GM19099 (cell line): Measurements from ENCODE around the gene PGAP2.

Experiments used
- POLR2A ChIP-seq: IDR thresholded peaks from 3 replicates; pipeline ENCODE4 v1.6.1; 2011; ENCODE audit warnings: low read depth; ENCODE audit not compliant: insufficient read length; ENCODE audit errors: extremely low read depth

The PGAP2 gene

DNA sequence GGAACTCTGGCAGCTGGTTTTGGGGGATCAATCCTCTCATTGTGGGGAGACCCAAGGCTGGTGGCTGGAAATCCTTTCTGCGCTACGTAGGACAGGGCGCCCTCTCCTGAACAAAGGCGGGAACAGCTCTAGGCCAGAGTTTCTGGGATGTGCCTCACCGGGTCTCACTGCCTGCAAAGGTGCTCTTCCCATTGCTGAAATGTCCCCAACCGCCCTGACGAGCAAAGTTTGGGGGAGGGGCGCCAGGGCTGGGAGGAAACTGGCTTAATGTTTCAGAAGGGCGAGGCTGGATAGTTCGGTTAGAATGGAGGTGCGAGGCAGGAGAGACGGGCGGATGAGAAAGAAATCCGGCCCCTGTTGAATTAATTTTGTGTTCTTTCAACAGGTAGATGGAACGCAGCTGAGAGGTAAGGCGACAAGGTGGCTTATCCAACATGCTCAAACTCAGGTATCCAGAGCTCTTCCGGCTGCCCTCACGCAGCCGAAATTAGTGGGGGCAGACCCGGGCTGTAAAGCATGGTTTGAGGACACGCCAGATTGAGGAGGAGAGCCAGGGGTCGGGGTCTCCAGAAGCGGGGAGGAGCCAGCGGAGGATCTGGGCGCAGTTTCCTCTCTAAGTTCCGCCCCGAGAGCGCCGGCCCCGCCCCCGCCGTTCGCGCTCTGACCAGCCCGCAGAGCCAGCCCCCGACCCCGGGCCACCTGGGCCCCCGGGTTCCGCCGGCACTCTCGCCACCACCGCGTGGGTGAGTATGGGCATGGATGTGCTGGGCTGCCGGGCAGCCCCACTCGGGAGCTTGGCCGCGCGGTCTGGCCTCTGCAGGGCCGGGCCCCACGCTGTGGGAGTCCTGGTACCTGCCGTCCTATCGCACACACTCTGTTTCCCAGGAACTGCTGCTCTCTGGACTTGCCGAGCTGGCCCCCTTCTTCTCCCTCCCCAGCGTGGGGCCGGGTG, at the start of gene PGAP2:
Gene PGAP2 (plus strand): TSS at position 652 of the 952 bp plus-strand sequence. CDS start 2,700 bp downstream, outside the sequence.
- peak; percentile 26 for TF ChIP-seq POLR2A

DNA sequence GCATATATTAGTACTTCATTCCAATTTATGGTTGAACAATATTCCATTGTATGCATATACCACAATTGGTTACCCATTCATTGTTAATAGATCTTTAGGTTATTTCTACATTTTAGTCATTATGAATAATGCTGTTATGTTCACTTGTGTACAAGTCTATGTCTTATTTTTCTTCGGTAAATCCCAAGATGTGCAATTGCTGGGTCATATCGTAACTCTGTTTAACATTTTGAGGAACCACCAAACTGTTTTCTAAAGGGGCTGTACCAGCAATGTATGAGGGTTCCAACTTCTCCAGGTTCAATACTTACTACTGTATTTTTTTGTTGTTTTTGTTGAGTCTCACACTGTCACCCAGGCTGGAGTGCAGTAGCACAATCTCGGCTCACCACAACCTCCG, 44.1 kb upstream of the PGAP2 start:
- TF ChIP-seq POLR2A = no peak

DNA sequence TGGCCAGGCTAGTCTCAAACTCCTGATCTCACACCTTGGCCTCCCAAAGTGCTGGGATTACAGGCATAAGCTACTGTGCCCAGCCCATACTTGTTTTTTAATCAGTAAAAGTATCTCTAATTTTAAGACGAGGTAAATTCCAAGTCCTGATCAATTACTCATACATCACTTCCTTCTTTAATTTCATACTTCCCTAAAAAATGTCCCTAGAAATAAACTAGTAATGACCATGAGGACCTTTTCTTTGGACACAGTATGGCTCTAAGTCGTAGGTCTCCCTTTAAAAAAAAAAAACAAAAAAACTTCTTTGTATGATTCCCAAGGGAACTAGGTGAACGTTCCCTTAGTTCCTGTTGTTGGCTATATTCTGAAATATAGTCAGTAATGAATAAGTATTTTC, 40.8 kb upstream of the PGAP2 start:
- TF ChIP-seq POLR2A = no peak

DNA sequence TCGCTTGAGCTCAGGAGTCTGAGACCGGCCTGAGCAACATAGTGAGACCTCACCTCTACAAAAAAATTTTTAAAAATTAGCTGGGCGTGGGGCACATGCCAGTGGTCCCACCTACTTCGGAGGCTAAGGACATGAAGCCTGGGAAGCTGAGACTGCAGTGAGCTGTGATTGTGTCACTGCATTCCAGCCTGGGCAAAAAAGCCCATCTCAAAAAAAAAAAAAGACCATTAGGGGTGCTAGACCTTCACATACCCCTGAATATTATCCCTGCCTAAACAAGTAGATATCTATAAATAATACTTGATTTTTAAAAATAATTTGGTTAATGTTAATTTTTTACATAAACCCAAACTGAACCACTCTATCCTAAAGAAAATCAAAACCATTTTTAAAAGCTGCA, 35.2 kb upstream of the PGAP2 start:
- TF ChIP-seq POLR2A = no peak

DNA sequence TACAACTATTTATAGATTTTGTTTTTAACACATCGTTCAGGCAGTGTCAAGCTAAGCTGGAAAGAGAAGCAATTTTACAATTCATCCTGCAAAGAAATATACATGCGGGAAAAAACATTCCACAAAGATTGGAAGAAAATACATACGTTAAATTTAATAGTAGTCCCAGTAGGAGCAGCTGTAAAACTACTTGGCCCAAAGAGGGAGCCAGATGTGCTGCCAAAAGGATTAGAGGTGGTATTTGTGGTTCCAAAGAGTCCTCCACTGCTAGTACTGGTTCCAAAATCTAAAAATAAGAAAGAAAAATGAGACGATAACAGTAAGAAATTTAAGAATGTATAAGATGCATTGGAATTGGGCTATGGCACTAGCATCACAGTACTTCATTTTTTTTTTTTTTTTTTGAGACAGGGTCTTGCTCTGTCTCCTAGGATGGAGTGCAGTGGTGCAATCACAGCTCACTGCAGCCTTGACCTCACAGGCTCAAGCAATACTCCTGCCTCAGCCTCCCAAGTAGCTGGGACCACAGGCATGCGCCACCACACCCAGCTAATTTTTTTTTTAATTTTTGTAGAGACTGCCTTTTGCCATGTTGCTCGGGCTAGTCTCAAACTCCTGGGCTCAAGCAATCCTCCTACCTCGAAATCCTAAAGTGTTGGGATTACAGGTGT, 32.5 kb upstream of the PGAP2 start:
- TF ChIP-seq POLR2A = no peak

DNA sequence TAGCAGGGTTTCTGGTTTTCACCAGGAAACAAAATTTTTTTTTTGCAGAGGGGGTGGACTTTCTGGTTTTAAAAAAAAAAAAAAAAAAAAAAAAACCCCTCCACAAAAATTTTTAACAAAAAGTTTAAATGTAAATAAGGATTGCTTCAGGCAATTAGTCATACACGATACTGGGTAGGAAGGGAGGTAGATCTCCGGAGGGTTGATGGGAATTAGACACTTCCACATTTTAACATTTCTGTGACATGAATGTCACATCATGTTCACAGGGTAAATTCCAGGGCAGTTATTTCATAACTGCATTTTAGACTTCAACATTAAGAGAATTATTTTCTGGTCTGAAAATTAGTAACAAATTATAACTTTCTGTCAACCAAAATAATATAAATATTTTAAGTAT, 26.9 kb upstream of the PGAP2 start:
- TF ChIP-seq POLR2A = no peak

DNA sequence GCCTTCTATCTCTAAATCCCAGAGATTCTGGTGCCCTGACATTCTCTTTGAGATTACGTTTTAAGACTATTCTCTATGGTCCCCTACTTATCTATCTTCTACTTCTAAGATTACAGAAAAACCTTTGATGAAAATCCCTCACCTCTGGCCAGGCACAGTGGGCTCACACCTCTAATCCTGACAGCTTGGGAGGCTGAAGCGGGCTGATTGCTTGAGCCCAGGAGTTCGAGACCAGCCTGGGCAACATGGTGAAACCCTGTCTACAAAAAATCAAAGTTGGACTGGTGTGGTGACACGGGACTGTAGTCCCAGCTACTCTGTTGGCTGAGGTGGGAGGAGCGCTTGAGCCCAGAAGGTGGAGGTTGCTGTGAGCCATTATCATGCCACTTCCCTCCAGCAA, 25.4 kb upstream of the PGAP2 start:
- no peak for TF ChIP-seq POLR2A

DNA sequence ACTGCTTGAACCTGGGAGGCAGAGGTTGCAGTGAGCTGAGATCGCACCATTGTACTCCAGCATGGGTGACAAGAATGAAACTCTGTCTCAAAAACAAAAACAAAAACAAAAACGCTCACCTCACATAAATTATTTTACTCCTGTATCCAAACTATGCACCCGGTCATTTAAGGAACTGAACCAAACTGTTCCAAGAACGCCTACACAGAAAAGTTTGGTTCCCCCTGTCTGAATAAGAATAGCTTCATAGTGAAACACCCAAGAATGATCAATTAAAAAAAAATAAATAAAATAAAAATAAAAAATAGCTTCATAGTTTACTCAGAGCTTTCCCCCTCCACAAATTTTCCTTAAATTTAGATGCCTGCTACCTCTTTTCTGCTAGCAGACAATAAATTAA, 24.7 kb upstream of the PGAP2 start:
- no peak for TF ChIP-seq POLR2A

DNA sequence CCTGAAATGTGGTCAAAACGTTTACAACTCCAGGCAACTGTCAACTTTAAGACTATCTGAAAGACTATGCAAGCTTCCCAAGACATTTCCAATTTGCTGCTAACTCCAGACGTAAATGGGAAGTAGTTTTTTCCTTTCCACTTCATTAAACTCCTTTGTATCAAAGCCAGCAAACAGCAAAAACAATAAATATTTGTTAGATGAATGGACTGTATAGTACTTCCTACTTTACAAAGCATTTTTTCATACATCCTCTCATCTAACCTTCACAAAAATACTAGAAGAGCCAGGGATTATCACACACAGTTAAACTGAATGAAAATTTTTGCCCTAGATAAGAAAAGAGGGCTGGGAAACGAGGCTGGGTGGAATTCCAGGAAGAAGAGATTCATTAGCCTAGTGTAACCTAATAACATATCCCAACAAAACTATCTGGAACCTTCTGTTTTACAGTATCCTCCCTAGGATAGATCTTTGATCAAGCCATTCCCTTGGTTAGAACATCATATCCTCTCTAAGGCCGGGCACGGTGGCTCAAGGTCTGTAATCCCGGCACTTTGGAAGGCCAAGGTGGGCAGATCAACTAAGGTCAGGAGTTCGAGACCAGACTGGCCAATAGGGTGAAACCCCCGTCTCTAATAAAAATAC, 21.5 kb upstream of the PGAP2 start:
- no peak for TF ChIP-seq POLR2A

DNA sequence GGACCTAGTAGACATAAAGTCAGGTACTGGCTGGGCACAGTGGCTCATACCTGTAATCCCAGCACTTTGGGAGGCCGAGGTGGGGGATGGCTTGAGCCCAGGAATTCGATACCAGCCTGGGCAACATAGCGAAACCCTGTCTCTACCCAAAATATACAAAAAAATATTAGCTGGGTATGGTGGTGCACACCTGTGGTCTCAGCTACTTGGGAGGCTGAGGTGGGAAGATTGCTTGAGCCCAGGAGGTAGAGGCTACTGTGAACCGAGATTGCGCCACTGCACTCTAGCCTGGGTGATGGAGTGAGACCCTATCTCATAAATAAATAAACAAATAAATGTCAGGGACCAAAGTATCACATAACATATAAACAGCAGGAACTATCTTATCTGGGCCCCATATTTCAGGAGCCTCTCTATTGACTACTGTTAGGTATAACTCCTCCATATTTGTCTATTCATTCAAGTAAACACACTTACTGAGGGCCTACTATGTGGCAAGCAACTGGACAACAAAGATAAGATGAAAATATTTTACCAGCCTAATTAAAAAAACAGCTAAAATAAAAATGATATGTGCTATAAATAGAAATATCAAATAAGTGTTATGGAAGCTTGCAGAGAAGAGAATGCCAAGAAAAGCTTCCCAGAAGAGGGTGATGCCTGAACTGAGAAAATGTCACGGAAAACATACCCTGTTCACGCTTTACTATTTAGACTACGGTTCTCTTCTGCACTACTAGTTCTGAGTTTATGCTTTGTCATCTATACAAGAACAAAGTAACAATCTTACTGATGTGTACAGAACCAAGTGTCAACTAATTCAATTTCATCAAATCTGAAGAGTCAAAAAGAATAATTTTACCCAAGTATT, 13.0 kb upstream of the PGAP2 start:
- TF ChIP-seq POLR2A = no peak

DNA sequence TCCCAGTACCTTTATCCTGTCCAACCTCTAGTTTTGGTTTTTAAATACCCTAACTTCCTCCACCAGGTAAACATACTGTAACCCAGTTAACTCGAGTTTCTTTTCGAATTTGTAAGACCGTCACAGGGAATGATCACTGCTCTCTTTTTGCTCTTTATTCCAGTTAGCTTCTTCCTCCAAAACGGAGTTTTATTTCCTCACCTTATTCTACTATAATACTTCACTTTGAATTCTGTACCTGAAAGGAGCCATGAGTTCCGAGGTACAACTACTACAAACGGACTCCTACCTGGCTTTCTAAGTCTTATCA, 12.4 kb upstream of the PGAP2 start:
- no peak for TF ChIP-seq POLR2A

DNA sequence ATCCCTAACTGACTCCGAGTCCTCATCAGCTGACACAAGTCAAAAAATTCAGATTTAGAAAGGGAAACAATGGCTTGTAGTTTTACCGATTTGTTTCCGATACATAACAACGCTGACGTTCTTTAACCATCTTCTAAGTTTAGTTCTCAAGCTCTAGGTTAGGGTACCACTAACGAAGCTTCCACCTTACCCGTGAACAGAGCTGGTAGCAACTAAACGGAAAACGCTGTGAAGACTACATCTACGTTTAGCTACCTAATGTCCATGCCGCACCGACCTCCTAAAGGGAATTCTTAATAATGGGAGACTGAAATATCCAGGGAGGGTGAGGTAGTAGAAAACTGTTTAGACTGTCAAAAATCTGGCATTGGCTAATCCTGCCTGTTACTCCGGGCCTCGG, 12.0 kb upstream of the PGAP2 start:
- TF ChIP-seq POLR2A = no peak

DNA sequence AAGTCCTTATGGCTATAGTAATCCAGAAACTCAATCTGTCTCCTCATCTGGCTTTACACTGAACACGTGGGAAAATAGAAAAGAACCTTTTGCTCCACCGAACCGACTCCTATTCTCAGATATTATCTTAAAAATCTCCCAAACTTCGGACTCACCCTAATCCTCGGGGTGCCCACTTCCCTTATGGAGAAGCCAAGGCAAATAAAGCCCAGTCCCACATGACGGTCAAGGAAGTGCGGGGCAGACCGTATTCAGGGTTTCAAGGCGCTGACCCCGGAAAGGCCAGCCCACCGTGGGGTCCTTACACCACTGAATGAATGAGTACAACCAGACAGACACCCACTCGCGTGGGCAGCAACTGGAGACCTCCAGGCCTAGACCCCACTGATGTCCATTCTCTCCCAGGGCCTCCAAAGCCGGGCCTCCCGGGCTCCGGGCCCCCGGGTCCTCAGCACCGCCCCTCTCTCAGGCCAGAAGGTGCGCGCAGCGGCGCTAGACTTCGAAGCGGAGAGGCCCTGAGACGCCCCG, 11.5 kb upstream of the PGAP2 start:
- no peak for TF ChIP-seq POLR2A

DNA sequence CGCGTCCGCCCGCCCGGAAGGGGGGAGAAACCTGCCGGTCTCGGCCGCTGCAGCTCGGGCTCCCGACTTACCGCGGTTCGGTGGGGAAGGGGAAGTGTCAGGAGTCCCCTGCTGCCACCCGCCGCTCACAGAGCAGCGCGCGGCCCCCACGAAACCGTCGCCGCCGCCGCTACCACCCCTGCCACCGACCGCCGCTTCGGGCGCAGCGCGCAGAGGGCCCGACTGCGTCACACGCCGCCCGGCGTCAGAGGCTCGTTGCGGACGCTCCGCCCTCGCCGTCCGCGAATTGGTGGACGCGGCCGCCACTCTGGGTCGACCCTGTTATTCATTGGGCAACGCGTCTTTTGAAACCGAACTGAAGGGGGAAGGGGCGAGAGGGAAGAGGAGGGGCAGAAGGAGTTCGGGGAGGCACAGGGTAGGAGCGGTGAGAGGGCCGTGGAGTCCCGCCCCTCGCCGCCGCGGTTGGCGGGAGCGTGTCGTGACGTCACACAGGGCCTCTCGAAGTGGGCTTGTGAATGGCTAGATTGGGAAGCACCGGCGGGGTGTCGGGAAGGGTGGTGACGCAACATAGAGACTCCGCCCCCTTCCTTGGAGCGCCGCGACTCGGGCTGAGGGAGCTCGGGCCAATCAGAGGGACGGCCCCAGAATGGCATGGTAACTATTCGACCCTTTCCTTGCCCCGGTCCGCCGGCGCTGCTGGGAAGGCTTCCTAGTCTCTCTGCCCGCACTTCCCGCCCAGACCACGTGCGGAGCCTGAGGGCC, 10.8 kb upstream of the PGAP2 start, which contains the start of gene NUP98:
Gene NUP98 (minus strand): TSS at position 226 of the 762 bp plus-strand sequence. CDS start 15,437 bp downstream, outside the sequence.
- peak; percentile 89 for TF ChIP-seq POLR2A

DNA sequence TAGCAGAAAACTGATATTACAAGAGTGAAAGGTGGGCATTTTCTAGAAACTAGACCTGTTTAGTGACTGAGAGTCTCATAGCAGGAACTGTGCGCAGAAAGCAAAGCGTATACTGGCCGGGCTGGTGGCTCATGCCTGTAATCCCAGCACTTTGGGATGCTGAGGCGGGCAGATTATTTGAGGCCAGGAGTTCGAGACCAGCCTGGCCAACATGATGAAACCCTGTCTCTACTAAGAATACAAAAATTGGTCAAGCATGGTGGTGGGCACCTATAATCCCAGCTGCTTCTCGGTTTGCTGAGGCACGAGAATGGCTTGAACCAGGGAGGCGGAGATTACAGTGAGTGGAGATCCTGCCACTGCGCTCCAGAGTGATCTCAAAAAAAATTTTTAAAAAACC, 9.2 kb upstream of the PGAP2 start:
- no peak for TF ChIP-seq POLR2A
